Activated T-helper 1 cell treated with Interleukin-2 at 50 U/mL for 16 hours (primary cell): ENCODE data around the gene TPK1.
"Not testable (repeated sequence)": the region's sequence is repeated elsewhere in the genome, so short reads cannot be mapped to it uniquely, and the experiment has no call there.

Experiments
- DNase-seq: peaks from one replicate; pipeline ENCODE4 v3.0.0-alpha.2; 2020; ENCODE audit warnings: low read depth

The TPK1 gene

GRCh38 chr7:144629598-144629997 is 206.3 kb downstream of the TPK1 start:
- DNase-seq, result no peak

GRCh38 chr7:144629011-144629410 is 206.8 kb downstream of the TPK1 start:
- no peak for DNase-seq

- DNase-seq, result no peak
Measured at GRCh38 chr7:144628176-144628575, 207.7 kb downstream of the TPK1 start.

- no peak for DNase-seq
Measured at GRCh38 chr7:144622745-144623144, 213.1 kb downstream of the TPK1 start.

GRCh38 chr7:144606261-144606660 is 229.6 kb downstream of the TPK1 start:
- DNase-seq, result no peak

- DNase-seq, result no peak
Measured at GRCh38 chr7:144596953-144597352, 238.9 kb downstream of the TPK1 start.

GRCh38 chr7:144594580-144594979 is 241.3 kb downstream of the TPK1 start:
- no peak for DNase-seq

GRCh38 chr7:144588559-144589051 is 247.2 kb downstream of the TPK1 start:
- no peak for DNase-seq

- no peak for DNase-seq
Measured at GRCh38 chr7:144587701-144588100, 248.2 kb downstream of the TPK1 start.

- no peak for DNase-seq
Measured at GRCh38 chr7:144584726-144585125, 251.1 kb downstream of the TPK1 start.

- no peak for DNase-seq
Measured at GRCh38 chr7:144579687-144580086, 256.2 kb downstream of the TPK1 start.

- no peak for DNase-seq
Measured at GRCh38 chr7:144575456-144575855, 260.4 kb downstream of the TPK1 start.

- DNase-seq, result not testable (repeated sequence)
Measured at GRCh38 chr7:144574753-144575152, 261.1 kb downstream of the TPK1 start.

GRCh38 chr7:144568233-144568632 is 267.6 kb downstream of the TPK1 start:
- DNase-seq, result no peak

GRCh38 chr7:144565586-144565985 is 270.3 kb downstream of the TPK1 start:
- DNase-seq, result no peak

- DNase-seq, result no peak
Measured at GRCh38 chr7:144549861-144550260, 286.0 kb downstream of the TPK1 start.

- DNase-seq, result no peak
Measured at GRCh38 chr7:144548556-144548955, 287.3 kb downstream of the TPK1 start.

GRCh38 chr7:144547888-144548287 is 288.0 kb downstream of the TPK1 start:
- DNase-seq, result no peak

- DNase-seq, result no peak
Measured at GRCh38 chr7:144546782-144547181, 289.1 kb downstream of the TPK1 start.

- DNase-seq, result no peak
Measured at GRCh38 chr7:144545330-144545729, 290.5 kb downstream of the TPK1 start.

GRCh38 chr7:144534655-144535395 is 301.0 kb downstream of the TPK1 start:
- no peak for DNase-seq

- no peak for DNase-seq
Measured at GRCh38 chr7:144534196-144534595, 301.7 kb downstream of the TPK1 start.

- DNase-seq, result no peak
Measured at GRCh38 chr7:144531181-144531580, 304.7 kb downstream of the TPK1 start.

- DNase-seq, result no peak
Measured at GRCh38 chr7:144529269-144529926, 306.5 kb downstream of the TPK1 start.
